OCI-LY7 (cell line): ENCODE results near the gene LRRC75A.

Experiments
- CTCF ChIP-seq: fragments of 200-600 bp; sonication (generic); conservative IDR thresholded peaks from 2 replicates; pipeline ENCODE4 v1.5.1; 2014; ENCODE audit warnings: mild to moderate bottlenecking, antibody characterized with exemption, low read length, moderate library complexity, mixed read lengths
- EZH2phosphoT487 ChIP-seq: fragments of 200-600 bp; sonication (generic); IDR thresholded peaks from 2 replicates; pipeline ENCODE4 v1.6.1; 2018; ENCODE audit warnings: low read depth, borderline replicate concordance, mild to moderate bottlenecking, mixed run types, antibody characterized with exemption, low read length, moderate library complexity, mixed read lengths

- no peak for TF ChIP-seq CTCF
- no peak for TF ChIP-seq EZH2phosphoT487
Observed at GRCh38 chr17:16442594-16443510, 49.1 kb downstream of the LRRC75A start.
